ENCODE measurements around the gene RLN3. TPM values are rescaled to one million over a fixed set of nuclear protein-coding genes. Genes with fewer than 3 reads are reported as not detected.

RLN3 gene
- total RNA-seq, 1 donor from 2014 or later, result not detected

GRCh38 chr19:13986348-13986904 lies 41.5 kb upstream of the RLN3 start:
- H3K9me3 Mint-ChIP-seq (ENCODE audit: unreplicated experiment), result no peaks in the 10 kb centered on the region
- H3K4me3 Mint-ChIP-seq (ENCODE audit: unreplicated experiment), result no peak overlapping the region
- peaks cover 12% of the 10 kb centered on the region for H3K36me3 Mint-ChIP-seq (ENCODE audit: low read depth, unreplicated experiment)
- no peak for TF ChIP-seq CTCF (IDR thresholded peaks at IDR 0.05; ENCODE audit: unreplicated experiment)
- H3K27me3 Mint-ChIP-seq (ENCODE audit: unreplicated experiment), result peaks cover 17% of the 10 kb centered on the region
- peak overlapping the region; percentile 82 for H3K27ac Mint-ChIP-seq (ENCODE audit: unreplicated experiment)
- peak; percentile 82 for DNase-seq (ENCODE audit: low spot score)
- H3K4me1 Mint-ChIP-seq (ENCODE audit: unreplicated experiment), result peaks cover 18% of the 10 kb centered on the region

DNA sequence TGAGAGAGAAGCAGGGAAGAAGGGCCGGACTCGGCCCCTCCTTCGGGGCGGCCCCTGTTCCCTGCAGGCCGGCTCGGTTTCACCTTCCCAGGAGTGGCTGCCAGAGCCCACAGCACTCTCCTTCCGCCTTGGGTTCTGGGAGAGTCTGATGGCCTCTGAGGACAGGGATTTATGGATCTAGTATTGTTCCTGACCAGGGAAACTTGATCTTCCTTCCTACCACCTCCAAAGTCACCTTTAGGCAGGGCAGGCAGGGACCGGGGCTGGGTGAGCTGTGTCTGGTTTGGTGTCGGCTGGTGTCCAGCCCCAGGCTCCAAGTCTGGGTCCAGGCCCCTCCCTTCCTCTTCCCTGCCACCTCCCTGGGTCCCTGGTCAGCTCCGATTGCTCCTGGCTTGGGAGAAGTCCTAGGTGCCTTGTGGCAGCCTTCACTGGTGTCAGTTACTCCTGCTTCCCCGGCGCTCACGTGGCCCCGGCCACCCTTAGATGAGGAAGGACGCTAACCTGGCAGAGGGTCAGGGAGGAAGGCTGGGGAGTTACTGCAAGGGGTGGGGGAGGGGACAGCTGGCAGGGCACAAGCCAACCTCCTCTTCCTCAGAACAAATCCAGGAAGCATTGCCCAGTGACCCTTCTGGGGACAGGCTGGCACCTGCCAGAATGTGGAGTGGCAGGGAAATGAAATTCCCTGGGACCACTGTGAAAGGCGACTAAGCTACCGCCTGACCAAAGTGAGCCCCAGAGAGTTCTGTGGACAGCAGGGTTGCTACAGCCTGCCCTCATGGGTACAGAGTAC lies 40.7 kb upstream of the RLN3 start:
- TF ChIP-seq CTCF (IDR thresholded peaks at IDR 0.05; ENCODE audit: unreplicated experiment), result no peak
- DNase-seq (ENCODE audit: low spot score), result no peak
- Mint-ChIP-seq H3K9me3 (ENCODE audit: unreplicated experiment) (no peaks in the 10 kb centered on the region), H3K27ac (ENCODE audit: unreplicated experiment) (peak overlapping the region; percentile 82), H3K4me1 (ENCODE audit: unreplicated experiment) (peaks cover 18% of the 10 kb centered on the region), H3K36me3 (ENCODE audit: low read depth, unreplicated experiment) (peaks cover 12% of the 10 kb centered on the region), H3K4me3 (ENCODE audit: unreplicated experiment) (peak overlapping the region; percentile 62), H3K27me3 (ENCODE audit: unreplicated experiment) (peaks cover 19% of the 10 kb centered on the region)

GRCh38 chr19:13989487-13989886 lies 38.5 kb upstream of the RLN3 start:
- H3K36me3 Mint-ChIP-seq (ENCODE audit: low read depth, unreplicated experiment), result peaks cover 17% of the 10 kb centered on the region
- no peak for DNase-seq (ENCODE audit: low spot score)
- H3K4me3 Mint-ChIP-seq (ENCODE audit: unreplicated experiment), result peak overlapping the region; percentile 5
- peaks cover 18% of the 10 kb centered on the region for H3K4me1 Mint-ChIP-seq (ENCODE audit: unreplicated experiment)
- H3K27ac Mint-ChIP-seq (ENCODE audit: unreplicated experiment), result peak overlapping the region; percentile 11
- H3K9me3 Mint-ChIP-seq (ENCODE audit: unreplicated experiment), result no peaks in the 10 kb centered on the region
- TF ChIP-seq CTCF (IDR thresholded peaks at IDR 0.05; ENCODE audit: unreplicated experiment), result no peak
- H3K27me3 Mint-ChIP-seq (ENCODE audit: unreplicated experiment), result peaks cover 21% of the 10 kb centered on the region

GRCh38 chr19:13990085-13990484 lies 37.9 kb upstream of the RLN3 start:
- H3K27ac Mint-ChIP-seq (ENCODE audit: unreplicated experiment), result peak overlapping the region; percentile 11
- peaks cover 18% of the 10 kb centered on the region for H3K27me3 Mint-ChIP-seq (ENCODE audit: unreplicated experiment)
- peak overlapping the region; percentile 5 for H3K4me3 Mint-ChIP-seq (ENCODE audit: unreplicated experiment)
- no peak for TF ChIP-seq CTCF (IDR thresholded peaks at IDR 0.05; ENCODE audit: unreplicated experiment)
- H3K9me3 Mint-ChIP-seq (ENCODE audit: unreplicated experiment), result no peaks in the 10 kb centered on the region
- H3K36me3 Mint-ChIP-seq (ENCODE audit: low read depth, unreplicated experiment), result peaks cover 17% of the 10 kb centered on the region
- H3K4me1 Mint-ChIP-seq (ENCODE audit: unreplicated experiment), result peaks cover 18% of the 10 kb centered on the region
- no peak for DNase-seq (ENCODE audit: low spot score)

GRCh38 chr19:13992025-13992424 lies 35.9 kb upstream of the RLN3 start:
- Mint-ChIP-seq H3K9me3 (ENCODE audit: unreplicated experiment) (no peaks in the 10 kb centered on the region), H3K27ac (ENCODE audit: unreplicated experiment) (peak overlapping the region; percentile 72), H3K4me1 (ENCODE audit: unreplicated experiment) (peaks cover 13% of the 10 kb centered on the region), H3K4me3 (ENCODE audit: unreplicated experiment) (peak overlapping the region; percentile 73), H3K36me3 (ENCODE audit: low read depth, unreplicated experiment) (peaks cover 17% of the 10 kb centered on the region), H3K27me3 (ENCODE audit: unreplicated experiment) (peaks cover 15% of the 10 kb centered on the region)
- no peak for TF ChIP-seq CTCF (IDR thresholded peaks at IDR 0.05; ENCODE audit: unreplicated experiment)
- no peak for DNase-seq (ENCODE audit: low spot score)

All from endothelial cell (in vitro differentiated cells).